WI38 (cell line): ENCODE data around the gene LILRA5.
"Not testable (repeated sequence)": the region's sequence is repeated elsewhere in the genome, so short reads cannot be mapped to it uniquely, and the experiment has no call there.

ENCODE experiments used
- H3K4me3 ChIP-seq: 2 replicates; pipeline ENCODE4 v1.5.1; 2011; ENCODE audit warnings: low read depth, mild to moderate bottlenecking, control low read depth, low read length
- TF ChIP-seq, protein P1 (sequence below): IDR thresholded peaks from 2 replicates; pipeline ENCODE4 v1.5.1; 2012; ENCODE audit warnings: low read depth, mild to moderate bottlenecking, control low read depth, low read length

Gene LILRA5

GRCh38 chr19:54312436-54313377, at the start of gene LILRA5:
Gene LILRA5 (minus strand): TSS chr19:54313166. CDS start chr19:54313019, 147 bp downstream.
- H3K4me3 ChIP-seq: no peak within 1 kb of the TSS
- TF ChIP-seq, protein P1, sequence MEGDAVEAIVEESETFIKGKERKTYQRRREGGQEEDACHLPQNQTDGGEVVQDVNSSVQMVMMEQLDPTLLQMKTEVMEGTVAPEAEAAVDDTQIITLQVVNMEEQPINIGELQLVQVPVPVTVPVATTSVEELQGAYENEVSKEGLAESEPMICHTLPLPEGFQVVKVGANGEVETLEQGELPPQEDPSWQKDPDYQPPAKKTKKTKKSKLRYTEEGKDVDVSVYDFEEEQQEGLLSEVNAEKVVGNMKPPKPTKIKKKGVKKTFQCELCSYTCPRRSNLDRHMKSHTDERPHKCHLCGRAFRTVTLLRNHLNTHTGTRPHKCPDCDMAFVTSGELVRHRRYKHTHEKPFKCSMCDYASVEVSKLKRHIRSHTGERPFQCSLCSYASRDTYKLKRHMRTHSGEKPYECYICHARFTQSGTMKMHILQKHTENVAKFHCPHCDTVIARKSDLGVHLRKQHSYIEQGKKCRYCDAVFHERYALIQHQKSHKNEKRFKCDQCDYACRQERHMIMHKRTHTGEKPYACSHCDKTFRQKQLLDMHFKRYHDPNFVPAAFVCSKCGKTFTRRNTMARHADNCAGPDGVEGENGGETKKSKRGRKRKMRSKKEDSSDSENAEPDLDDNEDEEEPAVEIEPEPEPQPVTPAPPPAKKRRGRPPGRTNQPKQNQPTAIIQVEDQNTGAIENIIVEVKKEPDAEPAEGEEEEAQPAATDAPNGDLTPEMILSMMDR: no peak

GRCh38 chr19:54361680-54362422, 48.9 kb upstream of the LILRA5 start:
- H3K4me3 ChIP-seq: not testable (repeated sequence)

GRCh38 chr19:54359149-54359820, 46.3 kb upstream of the LILRA5 start:
- not testable (repeated sequence) for H3K4me3 ChIP-seq

DNA sequence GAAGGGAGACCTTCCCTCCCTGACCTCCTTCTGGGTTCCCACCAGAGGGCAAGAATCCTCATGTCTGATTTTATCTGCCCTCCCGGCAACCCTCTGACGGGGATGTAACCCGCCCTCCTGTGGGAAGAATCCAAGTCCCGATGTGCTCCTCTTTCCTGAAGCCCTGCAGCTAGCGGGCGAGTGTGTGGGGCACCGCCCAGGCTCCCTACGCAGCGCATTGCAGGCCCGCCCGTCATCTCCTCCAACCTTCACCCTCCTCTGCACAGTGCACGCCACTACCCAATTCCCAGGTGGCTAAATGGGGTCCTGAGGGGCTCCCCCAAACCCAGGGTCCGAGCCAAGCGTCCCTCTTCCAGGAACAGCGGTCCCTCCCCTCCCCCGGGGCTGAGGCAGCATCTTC, 44.4 kb upstream of the LILRA5 start:
- TF ChIP-seq, protein P1: no peak
- H3K4me3 ChIP-seq: no peak overlapping the region

- TF ChIP-seq, protein P1: no peak
- no peak overlapping the region for H3K4me3 ChIP-seq
Observed at GRCh38 chr19:54356444-54357056, 43.6 kb upstream of the LILRA5 start.

- TF ChIP-seq, protein P1: no peak
- H3K4me3 ChIP-seq: no peak overlapping the region
Observed at GRCh38 chr19:54355675-54356074, 42.7 kb upstream of the LILRA5 start.

DNA sequence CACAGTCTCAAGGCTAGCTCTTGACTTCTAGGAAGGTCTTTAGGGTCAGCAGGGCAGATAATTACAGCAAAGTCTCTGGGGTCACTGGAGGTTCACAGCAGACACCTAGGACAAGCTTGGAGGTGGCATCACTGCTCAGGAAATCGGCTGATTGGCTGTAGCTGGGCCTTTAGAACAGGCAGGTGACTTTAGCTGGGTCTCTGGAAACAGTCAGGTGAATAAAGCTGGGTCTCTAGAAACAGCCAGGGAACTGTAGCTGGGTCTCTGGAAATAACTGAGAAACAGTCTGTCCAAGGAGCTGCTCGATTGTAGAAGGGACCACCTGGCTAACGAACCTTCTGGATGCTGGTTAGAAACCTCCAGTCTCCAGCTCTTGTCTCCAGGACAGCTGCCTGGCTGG, 41.8 kb upstream of the LILRA5 start:
- no peak overlapping the region for H3K4me3 ChIP-seq
- TF ChIP-seq, protein P1: no peak

DNA sequence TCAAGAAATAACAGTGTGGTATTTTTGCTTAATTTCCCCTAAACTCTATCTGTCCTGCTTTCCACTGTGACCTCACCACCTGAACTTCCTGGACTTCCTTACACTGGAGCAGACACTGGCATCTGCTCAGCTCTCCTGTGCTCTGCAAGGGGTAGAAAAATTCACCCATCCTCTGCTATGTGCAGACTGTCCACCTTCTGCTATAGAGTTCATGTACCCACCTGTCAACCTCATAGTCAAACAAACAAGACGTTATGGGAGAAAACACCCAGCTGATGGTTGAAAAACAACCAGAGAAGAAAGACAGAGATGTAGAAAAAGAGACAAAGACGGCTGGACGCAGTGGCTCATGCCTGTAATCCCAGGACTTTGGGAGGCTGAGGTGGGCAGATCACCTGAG, 39.6 kb upstream of the LILRA5 start:
- TF ChIP-seq, protein P1: no peak
- H3K4me3 ChIP-seq: no peak overlapping the region
